Mucosa of descending colon (tissue), 3 donors: ENCODE data around the gene CDKN2A. TPM values are rescaled to one million over a fixed set of nuclear protein-coding genes. Genes with fewer than 3 reads are reported as not detected.

ENCODE experiments used
- ATAC-seq: fragments of 200-7000 bp; cut with Tn5 transposase; one replicate; pipeline ENCODE4 v1.9.1; 2020; ENCODE audit warnings: mild to moderate bottlenecking, moderate library complexity
- DNase-seq, 3 donors: peaks; one replicate each; pipeline ENCODE4 v3.0.0-alpha.2; 2020
- H3K36me3 ChIP-seq: fragments of 200-600 bp; one replicate; pipeline ENCODE4 v1.8.0; 2021; ENCODE audit warnings: low read depth, mild to moderate bottlenecking
- H3K4me1 ChIP-seq: fragments of 200-600 bp; one replicate; pipeline ENCODE4 v1.8.0; 2021; ENCODE audit warnings: low read depth, mild to moderate bottlenecking
- H3K4me3 ChIP-seq: fragments of 200-600 bp; one replicate; pipeline ENCODE4 v1.8.0; 2021; ENCODE audit warnings: mild to moderate bottlenecking
- H3K9me3 ChIP-seq: fragments of 200-600 bp; one replicate; pipeline ENCODE4 v1.8.0; 2021; ENCODE audit warnings: mild to moderate bottlenecking
- CTCF ChIP-seq: fragments of 200-600 bp; IDR thresholded peaks from one replicate; pipeline ENCODE4 v1.8.0; 2022; ENCODE audit warnings: antibody characterized with exemption, mild to moderate bottlenecking
- intact Hi-C, 2 donors: fragments of 100-400 bp; cut with DNase I in 1 of 2; cut with micrococcal nuclease in 1 of 2; formaldehyde crosslinking; loops; one replicate each; pipeline versions ENCODE4 v1.11.0 to v1.11.1; 2022; cut with DNase I, micrococcal nuclease
- total RNA-seq, 3 donors: library from RNA; stranded (reverse); fragmentation: NEBNext Ultra II Directional in 2 of 3; extraction: Animal tissue kit (Norgen Biotek cat#: 25700) in 2 of 3; gene quantifications; one replicate each; pipeline versions ENCODE4 v1.2.1 to v1.2.4, GENCODE V29; 2021 to 2023
- donor health status: DM: no; HTN: no; CAD: no; lungs with moderate emphysema.
- donor health status: DM: no; HTN: no; CAD: no.
- donor health status: DM: no; HTN: yes; CAD: no.

The CDKN2A gene
- total RNA-seq, 3 donors from 2014 or later, result 1.0 to 3.6 (median 1.2) TPM

- Histone ChIP-seq H3K4me3 (no peak overlapping the region), H3K36me3 (no peaks in the 10 kb centered on the region), H3K4me1 (peaks cover 16% of the 10 kb centered on the region), H3K9me3 (no peaks in the 10 kb centered on the region)
- DNase-seq (no peak), ATAC-seq (no peak)
- intact Hi-C loops, result no loop called here
- TF ChIP-seq CTCF, result no peak
These were observed 24.9 kb downstream of the CDKN2A start for GRCh38 chr9:21969011-21969940.

DNA sequence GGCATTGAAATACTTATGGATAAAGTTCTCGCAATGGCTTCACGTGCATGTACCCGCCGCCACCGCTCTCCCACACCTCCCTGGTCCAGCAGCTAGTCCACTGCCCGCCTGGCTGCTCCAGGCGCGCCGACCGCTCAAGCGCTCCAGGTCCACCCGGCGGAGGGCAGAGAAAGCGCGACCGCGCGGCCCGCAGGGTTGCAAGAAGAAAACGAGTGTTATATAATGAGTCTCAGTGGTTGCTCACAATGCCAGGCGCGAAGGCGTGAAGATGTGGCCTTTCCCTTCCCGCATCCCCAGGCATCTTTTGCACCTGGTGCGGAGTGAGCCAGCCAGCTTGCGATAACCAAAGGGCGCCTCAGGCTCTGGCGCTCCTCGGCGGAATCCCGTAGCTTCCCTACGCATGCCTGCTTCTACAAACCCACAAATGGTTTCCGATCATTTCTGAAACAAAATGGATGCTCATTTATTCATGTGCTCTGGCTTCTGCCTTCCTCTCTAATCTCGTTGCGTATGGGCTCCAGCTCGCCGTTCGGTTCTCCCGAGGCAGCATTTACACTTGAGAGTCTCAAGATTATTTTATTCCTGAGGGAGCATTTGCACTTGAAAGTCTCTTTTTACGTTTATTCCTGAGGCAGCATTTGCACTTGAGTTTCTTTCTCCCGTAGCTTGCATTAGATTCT, 25.7 kb downstream of the CDKN2A start:
- no peak for ATAC-seq
- intact Hi-C loops, result no loop called here
- TF ChIP-seq CTCF, result no peak

GRCh38 chr9:21967702-21968101, 26.5 kb downstream of the CDKN2A start:
- no peaks in the 10 kb centered on the region for H3K36me3 ChIP-seq
- ATAC-seq (no peak), DNase-seq (no peak)
- intact Hi-C loops, result no loop called here
- TF ChIP-seq CTCF, result no peak
- H3K9me3 ChIP-seq, result no peaks in the 10 kb centered on the region
- peaks cover 13% of the 10 kb centered on the region for H3K4me1 ChIP-seq
- H3K4me3 ChIP-seq, result no peak overlapping the region

More for the DNA sequence above, 25.7 kb downstream of the CDKN2A start:
- Histone ChIP-seq H3K9me3 (no peaks in the 10 kb centered on the region), H3K4me1 (peaks cover 13% of the 10 kb centered on the region), H3K36me3 (no peaks in the 10 kb centered on the region), H3K4me3 (no peak overlapping the region)
- no peak for DNase-seq

- no peak for DNase-seq
- TF ChIP-seq CTCF, result no peak
- H3K4me3 ChIP-seq, result no peak overlapping the region
These were observed 27.0 kb downstream of the CDKN2A start for GRCh38 chr9:21967169-21967568.

GRCh38 chr9:21966140-21966851, 27.9 kb downstream of the CDKN2A start:
- Histone ChIP-seq H3K4me1 (peaks cover 13% of the 10 kb centered on the region), H3K9me3 (no peaks in the 10 kb centered on the region), H3K4me3 (no peak overlapping the region), H3K36me3 (no peaks in the 10 kb centered on the region)
- intact Hi-C loops, result no loop called here
- no peak for TF ChIP-seq CTCF
- no peak for DNase-seq
- ATAC-seq, result no peak

More at GRCh38 chr9:21967169-21967568, 27.0 kb downstream of the CDKN2A start:
- intact Hi-C loops, result no loop called here
- no peaks in the 10 kb centered on the region for H3K9me3 ChIP-seq
- ATAC-seq, result no peak
- peaks cover 13% of the 10 kb centered on the region for H3K4me1 ChIP-seq
- H3K36me3 ChIP-seq, result no peaks in the 10 kb centered on the region
